Measurements from ENCODE around the gene OR2AG2.
"Not testable (repeated sequence)": the region's sequence is repeated elsewhere in the genome, so short reads cannot be mapped to it uniquely, and the experiment has no call there.

The OR2AG2 gene

DNA sequence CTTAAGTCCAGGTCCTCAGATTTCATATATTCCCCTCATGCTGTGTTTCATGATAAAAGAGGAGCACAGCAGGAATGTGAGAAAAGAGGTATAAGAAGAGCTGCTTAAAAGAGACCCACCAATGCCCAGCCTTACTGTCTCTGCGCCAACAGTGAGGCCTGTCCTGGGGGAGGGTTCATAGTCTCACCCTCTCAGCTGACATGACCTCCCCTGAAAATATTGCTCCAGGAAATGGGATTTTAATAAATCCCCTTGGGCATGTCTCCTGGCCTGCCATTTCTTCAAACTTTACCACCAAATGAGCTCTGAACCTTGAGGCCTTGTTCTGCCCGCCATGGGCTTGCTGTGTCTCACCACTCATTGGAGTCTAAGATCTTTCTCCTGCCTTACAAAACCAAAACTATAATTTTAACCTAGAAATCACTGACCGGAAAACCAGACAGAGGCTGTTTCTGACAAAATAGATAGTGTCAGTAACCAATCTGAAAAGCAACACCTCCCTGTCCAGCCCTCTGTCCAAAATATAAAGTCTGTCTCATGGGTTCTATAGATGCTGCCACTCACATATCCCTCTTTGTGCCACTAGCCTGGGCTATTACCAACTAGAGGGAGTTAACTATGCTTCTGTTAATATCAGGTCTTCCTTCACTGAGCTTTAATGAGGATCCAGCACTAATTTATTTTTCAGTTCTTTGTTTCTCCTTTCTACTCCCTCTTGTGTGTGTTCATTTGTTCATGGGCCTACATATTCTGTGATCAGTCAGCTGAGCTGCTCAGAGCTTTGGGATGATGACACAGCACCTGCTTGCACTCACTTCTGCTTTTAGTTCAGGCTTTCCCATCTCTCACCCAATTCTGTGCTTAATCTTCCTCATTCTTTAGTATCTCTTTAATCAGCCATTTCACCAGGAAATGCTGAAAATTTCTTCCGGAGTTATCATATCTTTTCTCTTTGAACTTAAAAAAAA is at the start of gene OR2AG2:
TSS of gene OR2AG2 (minus strand) at position 51 of the 968 bp plus-strand sequence. CDS start 3,019 bp downstream, outside the sequence.
- Histone ChIP-seq H4K20me1 (no peaks in the 10 kb centered on the region), H3K4me2 (peak within 1 kb of the TSS; percentile 37 to 71 (median 61)), H3K9ac (peak within 1 kb of the TSS in 6 of 11 experiments; percentile 7 to 60 (median 28); a peak in 8 of 22 replicates), H3K9me3 (replicated peaks in 1 of 11) (no peaks in the 10 kb centered on the region), H3K27me3 (no peaks in the 10 kb centered on the region), H3K36me3 (no peaks in the 10 kb centered on the region), H3K4me3 (no peak within 1 kb of the TSS), H3K27ac (peak within 1 kb of the TSS; percentile 1 to 84 (median 61); a peak in 20 of 22 replicates), H3K4me1 (peaks cover 8 to 29% (median 11%) of the 10 kb centered on the region in 10 experiments)
- TF ChIP-seq Cebpa-rat (IDR thresholded peaks at IDR 0.05): no peak

GRCh38 chr11:6818967-6819366 is 47.2 kb upstream of the OR2AG2 start:
- Histone ChIP-seq H3K4me1 (peaks cover 0 to 4% (median 0%) of the 10 kb centered on the region in 10 experiments; a peak in 2 of 20 replicates), H3K4me2 (no peak overlapping the region), H3K27ac (no peak overlapping the region), H3K36me3 (peaks cover 0 to 5% (median 0%) of the 10 kb centered on the region in 11 experiments; a peak in 2 of 22 replicates), H3K9me3 (replicated peaks in 1 of 11) (peaks cover 31 to 40% (median 35%) of the 10 kb centered on the region in 11 experiments), H3K4me3 (no peak overlapping the region), H3K27me3 (no peaks in the 10 kb centered on the region), H3K9ac (no peak overlapping the region), H4K20me1 (no peaks in the 10 kb centered on the region)
- TF ChIP-seq Cebpa-rat (IDR thresholded peaks at IDR 0.05): no peak

DNA sequence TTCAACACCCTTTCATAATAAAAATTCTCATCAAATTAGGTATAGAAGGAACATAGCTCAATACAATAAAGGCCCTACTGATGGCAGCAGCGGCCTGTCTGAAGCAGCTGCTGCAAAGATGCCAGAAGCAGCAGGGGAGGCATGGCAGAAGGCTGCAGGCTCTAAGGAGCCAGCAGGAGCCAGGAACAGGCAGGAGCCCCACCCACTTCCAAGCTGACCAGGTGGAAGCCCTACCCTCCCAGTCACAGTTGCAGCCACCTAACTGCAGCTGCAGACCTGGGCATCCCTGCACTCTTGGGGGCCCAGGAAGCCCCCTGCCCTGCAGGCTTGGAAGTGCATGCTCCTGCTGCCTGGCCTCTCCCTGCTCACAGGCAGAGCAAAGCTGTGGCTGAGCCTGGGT is 45.9 kb upstream of the OR2AG2 start:
- peaks cover 0 to 5% (median 0%) of the 10 kb centered on the region in 11 experiments; a peak in 2 of 22 replicates for H3K36me3 ChIP-seq
- no peak overlapping the region for H3K4me2 ChIP-seq
- no peaks in the 10 kb centered on the region for H4K20me1 ChIP-seq
- TF ChIP-seq Cebpa-rat (IDR thresholded peaks at IDR 0.05): no peak
- peaks cover 31 to 44% (median 35%) of the 10 kb centered on the region in 11 experiments for H3K9me3 ChIP-seq (replicated peaks in 1 of 11)
- no peak overlapping the region for H3K27ac ChIP-seq
- no peaks in the 10 kb centered on the region for H3K27me3 ChIP-seq
- no peak overlapping the region for H3K9ac ChIP-seq
- peaks cover 0 to 6% (median 0%) of the 10 kb centered on the region in 10 experiments; a peak in 3 of 20 replicates for H3K4me1 ChIP-seq
- no peak overlapping the region for H3K4me3 ChIP-seq

DNA sequence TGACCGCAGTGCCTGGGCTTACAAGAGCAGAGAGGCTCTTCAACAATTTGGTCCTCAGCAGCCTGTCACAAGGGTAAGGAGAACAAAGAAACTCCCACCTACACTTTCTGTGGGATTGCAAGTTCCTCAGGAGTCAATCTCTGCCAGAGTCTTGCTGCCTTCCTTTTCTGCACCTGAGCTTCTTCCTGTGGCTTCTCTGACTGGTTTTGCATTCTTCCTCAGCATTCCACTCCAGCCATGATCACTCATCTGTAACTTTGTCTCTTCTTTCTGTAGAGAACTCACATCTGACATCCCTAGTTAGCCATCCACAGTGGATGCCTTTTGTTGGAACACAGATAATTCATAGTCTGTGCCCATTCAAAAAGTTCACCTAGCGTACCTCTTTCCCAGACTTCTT is 41.9 kb upstream of the OR2AG2 start:
- H3K9ac ChIP-seq: no peak overlapping the region
- H4K20me1 ChIP-seq: no peaks in the 10 kb centered on the region
- H3K27ac ChIP-seq: no peak overlapping the region
- no peak overlapping the region for H3K4me3 ChIP-seq
- H3K36me3 ChIP-seq: peaks cover 0 to 5% (median 0%) of the 10 kb centered on the region in 11 experiments; a peak in 2 of 22 replicates
- H3K9me3 ChIP-seq (replicated peaks in 1 of 11): peaks cover 11 to 21% (median 12%) of the 10 kb centered on the region in 11 experiments
- no peak overlapping the region for H3K4me2 ChIP-seq
- peaks cover 0 to 6% (median 0%) of the 10 kb centered on the region in 10 experiments; a peak in 1 of 20 replicates for H3K4me1 ChIP-seq
- H3K27me3 ChIP-seq: no peaks in the 10 kb centered on the region
- TF ChIP-seq Cebpa-rat (IDR thresholded peaks at IDR 0.05): no peak

- Histone ChIP-seq H3K27ac (no peak overlapping the region), H3K27me3 (no peaks in the 10 kb centered on the region), H4K20me1 (no peaks in the 10 kb centered on the region), H3K4me1 (peaks cover 0 to 6% (median 0%) of the 10 kb centered on the region in 10 experiments; a peak in 1 of 20 replicates), H3K9ac (no peak overlapping the region), H3K4me3 (no peak overlapping the region), H3K4me2 (0 out of 22 replicates have a peak overlapping the region, but pooled peaks of 1 of the 11 experiments have one; percentile 20), H3K9me3 (replicated peaks in 1 of 11) (peaks cover 0 to 9% (median under 1%) of the 10 kb centered on the region in 11 experiments; a peak in 13 of 22 replicates), H3K36me3 (no peaks in the 10 kb centered on the region)
- no peak for TF ChIP-seq Cebpa-rat (IDR thresholded peaks at IDR 0.05)
Observed at GRCh38 chr11:6812390-6813005, 40.7 kb upstream of the OR2AG2 start.

DNA sequence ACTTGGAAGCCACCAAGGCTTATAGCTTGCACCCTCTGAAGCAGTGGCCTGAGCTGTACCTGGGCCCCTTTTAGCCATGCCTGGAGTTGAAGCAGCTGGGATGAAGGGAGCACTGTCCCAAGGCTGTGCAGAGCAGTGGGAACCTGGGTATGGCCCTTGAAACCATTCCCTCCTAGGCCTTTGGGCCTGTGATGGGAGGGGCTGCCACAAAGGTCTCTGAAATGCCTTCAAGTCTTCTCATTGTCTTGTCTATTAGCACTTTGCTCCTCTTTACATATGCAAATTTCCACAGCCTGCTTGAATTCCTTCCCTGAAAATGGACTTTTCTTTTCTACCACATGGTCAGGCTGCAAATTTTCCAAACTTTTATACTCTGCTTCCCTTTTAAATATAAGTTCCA is 29.3 kb upstream of the OR2AG2 start:
- H4K20me1 ChIP-seq; H3K9me3 ChIP-seq (replicated peaks in 1 of 11); H3K27ac ChIP-seq; H3K4me3 ChIP-seq; H3K9ac ChIP-seq; H3K27me3 ChIP-seq; H3K4me2 ChIP-seq; H3K36me3 ChIP-seq: not testable (repeated sequence)
- peaks cover 0 to 22% (median 0%) of the 10 kb centered on the region in 10 experiments; a peak in 6 of 20 replicates for H3K4me1 ChIP-seq

- Histone ChIP-seq H3K27ac (peak within 1 kb of the TSS in 2 of 11 experiments; percentile 5 to 38; a peak in 2 of 22 replicates), H3K4me2 (peak within 1 kb of the TSS in 3 of 11 experiments; percentile 27 to 55 (median 31); a peak in 5 of 22 replicates), H3K36me3 (no peaks in the 10 kb centered on the region), H3K9me3 (replicated peaks in 1 of 11) (peaks cover 0 to 10% (median 0%) of the 10 kb centered on the region in 11 experiments; a peak in 5 of 22 replicates), H3K9ac (no peak within 1 kb of the TSS), H3K4me1 (peaks cover 0 to 18% (median 0%) of the 10 kb centered on the region in 10 experiments; a peak in 6 of 20 replicates), H4K20me1 (no peaks in the 10 kb centered on the region), H3K27me3 (no peaks in the 10 kb centered on the region), H3K4me3 (no peak within 1 kb of the TSS)
- TF ChIP-seq Cebpa-rat (IDR thresholded peaks at IDR 0.05): no peak
Observed at GRCh38 chr11:6799402-6799801, 27.6 kb upstream of the OR2AG2 start, which contains the start of gene OR6A2. Gene OR6A2 (minus strand): TSS chr11:6799689. CDS start chr11:6795708, 3,981 bp downstream.

GRCh38 chr11:6794639-6795038 is 22.9 kb upstream of the OR2AG2 start:
- no peaks in the 10 kb centered on the region for H3K27me3 ChIP-seq
- no peak overlapping the region for H3K4me3 ChIP-seq
- no peak overlapping the region for H3K27ac ChIP-seq
- H3K4me1 ChIP-seq: peaks cover 0 to 14% (median 0%) of the 10 kb centered on the region in 10 experiments; a peak in 6 of 20 replicates
- no peaks in the 10 kb centered on the region for H3K36me3 ChIP-seq
- H3K4me2 ChIP-seq: no peak overlapping the region
- no peaks in the 10 kb centered on the region for H4K20me1 ChIP-seq
- H3K9ac ChIP-seq: no peak overlapping the region
- no peaks in the 10 kb centered on the region for H3K9me3 ChIP-seq (replicated peaks in 1 of 11)
- TF ChIP-seq Cebpa-rat (IDR thresholded peaks at IDR 0.05): no peak

DNA sequence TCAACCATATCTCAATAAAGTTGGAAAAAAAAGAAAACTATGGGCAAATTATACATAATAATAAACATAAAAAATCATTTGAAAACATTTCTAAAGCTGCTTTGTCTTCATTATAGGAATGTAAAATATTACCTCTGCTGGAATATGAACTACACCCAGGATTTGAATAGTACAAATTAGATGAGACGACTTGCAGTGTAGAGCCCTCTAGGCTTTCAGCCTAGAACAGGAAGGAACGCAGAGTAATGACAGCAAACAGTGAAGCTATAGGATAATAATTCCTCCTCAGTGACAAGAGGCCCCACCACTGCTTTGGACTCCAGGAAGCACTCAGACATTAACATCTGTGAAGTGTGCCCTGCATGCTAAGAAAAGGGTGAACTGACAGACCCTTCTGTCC is 18.8 kb upstream of the OR2AG2 start:
- no peaks in the 10 kb centered on the region for H3K27me3 ChIP-seq
- H3K9me3 ChIP-seq (replicated peaks in 1 of 11): no peaks in the 10 kb centered on the region
- no peak overlapping the region for H3K27ac ChIP-seq
- H3K4me1 ChIP-seq: no peaks in the 10 kb centered on the region
- no peak overlapping the region for H3K9ac ChIP-seq
- no peak for TF ChIP-seq Cebpa-rat (IDR thresholded peaks at IDR 0.05)
- H3K4me2 ChIP-seq: no peak overlapping the region
- H3K36me3 ChIP-seq: no peaks in the 10 kb centered on the region
- H4K20me1 ChIP-seq: no peaks in the 10 kb centered on the region
- no peak overlapping the region for H3K4me3 ChIP-seq
